ENCODE data around the gene SAMD15.
"Not testable (repeated sequence)": the region's sequence is repeated elsewhere in the genome, so short reads cannot be mapped to it uniquely, and the experiment has no call there.

Gene SAMD15

DNA sequence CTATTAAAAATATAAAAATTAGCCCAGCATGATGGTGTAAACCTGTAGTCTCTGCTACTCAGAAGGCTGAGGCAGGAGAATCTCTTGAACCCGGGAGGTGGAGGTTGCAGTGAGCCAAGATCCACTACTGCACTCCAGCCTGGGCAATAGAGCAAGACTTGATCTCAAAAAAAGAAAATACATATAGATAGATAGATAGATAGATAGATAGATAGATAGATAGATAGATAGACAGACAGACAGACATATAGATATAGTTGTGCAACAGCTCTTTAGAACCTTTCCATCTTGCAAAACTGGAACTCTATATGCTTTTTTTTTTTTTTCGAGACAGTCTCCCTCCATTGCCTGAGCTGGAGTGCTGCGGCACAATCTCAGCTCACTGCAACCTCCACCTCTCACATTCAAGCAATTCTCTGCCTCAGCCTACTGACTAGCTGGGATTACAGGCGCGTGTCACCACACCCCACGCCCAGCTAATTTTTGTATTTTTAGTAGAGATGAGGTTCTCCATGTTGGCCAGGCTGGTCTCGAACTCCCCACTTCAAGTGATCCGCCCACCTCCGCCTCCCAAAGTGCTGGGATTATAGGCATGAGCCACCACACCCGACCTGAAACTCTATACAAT, 38.3 kb downstream of the SAMD15 start:
- not testable (repeated sequence) for H3K27me3 ChIP-seq (ENCODE audit: insufficient read depth, low read length); H3K27ac ChIP-seq (ENCODE audit: low read depth, low read length); H3K36me3 ChIP-seq (ENCODE audit: insufficient read depth, low read length)

DNA sequence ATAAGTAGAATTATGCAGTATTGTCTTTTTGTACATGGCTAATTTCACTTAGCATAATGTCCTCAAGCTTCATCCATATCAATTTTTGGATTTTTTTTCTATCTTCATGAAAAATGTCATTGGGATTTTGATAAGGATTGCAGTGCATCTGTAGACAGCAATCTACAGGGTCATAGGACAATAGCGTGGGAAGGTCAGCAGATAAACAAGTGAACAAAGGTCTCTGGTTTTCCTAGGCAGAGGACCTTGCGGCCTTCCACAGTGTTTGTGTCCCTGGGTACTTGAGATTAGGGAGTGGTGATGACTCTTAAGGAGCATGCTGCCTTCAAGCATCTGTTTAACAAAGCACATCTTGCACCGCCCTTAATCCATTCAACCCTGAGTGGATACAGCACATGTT, 38.9 kb downstream of the SAMD15 start:
- H3K36me3 ChIP-seq (ENCODE audit: insufficient read depth, low read length); H2AFZ ChIP-seq (ENCODE audit: low read length, unreplicated experiment); H3K4me1 ChIP-seq (ENCODE audit: control insufficient read depth, insufficient read depth, low read length, unreplicated experiment); H3K4me3 ChIP-seq (ENCODE audit: low read depth, low read length); H3K27me3 ChIP-seq (ENCODE audit: insufficient read depth, low read length); H3K79me2 ChIP-seq (ENCODE audit: control insufficient read depth, insufficient read depth, low read length, unreplicated experiment); H3K27ac ChIP-seq (ENCODE audit: low read depth, low read length): not testable (repeated sequence)

More for the DNA sequence above, 38.3 kb downstream of the SAMD15 start:
- H3K4me1 ChIP-seq (ENCODE audit: control insufficient read depth, insufficient read depth, low read length, unreplicated experiment); H3K4me3 ChIP-seq (ENCODE audit: low read depth, low read length); H3K79me2 ChIP-seq (ENCODE audit: control insufficient read depth, insufficient read depth, low read length, unreplicated experiment); H2AFZ ChIP-seq (ENCODE audit: low read length, unreplicated experiment): not testable (repeated sequence)

DNA sequence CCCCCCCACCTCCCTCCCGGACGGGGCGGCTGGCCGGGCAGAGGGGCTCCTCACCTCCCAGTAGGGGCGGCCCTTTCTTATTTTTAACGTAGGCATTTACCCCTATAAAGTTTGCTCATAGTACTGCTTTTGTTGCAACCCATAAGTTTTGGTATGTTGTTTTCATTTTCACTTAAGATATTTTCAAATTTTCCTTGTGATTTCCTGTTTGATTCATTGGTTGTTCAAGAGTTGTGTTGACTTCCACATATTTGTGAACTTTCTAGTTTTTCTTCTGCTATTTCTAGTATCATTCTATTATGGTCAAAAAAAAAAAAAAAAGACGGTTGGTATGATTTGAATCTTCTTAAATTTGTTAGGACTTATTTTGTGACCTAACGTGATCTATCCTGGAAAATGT, 39.7 kb downstream of the SAMD15 start:
- Histone ChIP-seq H3K27me3 (ENCODE audit: insufficient read depth, low read length) (no peaks in the 10 kb centered on the region), H3K27ac (ENCODE audit: low read depth, low read length) (no peak overlapping the region), H3K4me3 (ENCODE audit: low read depth, low read length) (no peak overlapping the region), H3K36me3 (ENCODE audit: insufficient read depth, low read length) (no peaks in the 10 kb centered on the region), H2AFZ (ENCODE audit: low read length, unreplicated experiment) (no peak overlapping the region), H3K79me2 (ENCODE audit: control insufficient read depth, insufficient read depth, low read length, unreplicated experiment) (no peaks in the 10 kb centered on the region), H3K4me1 (ENCODE audit: control insufficient read depth, insufficient read depth, low read length, unreplicated experiment) (peaks cover 6% of the 10 kb centered on the region)

DNA sequence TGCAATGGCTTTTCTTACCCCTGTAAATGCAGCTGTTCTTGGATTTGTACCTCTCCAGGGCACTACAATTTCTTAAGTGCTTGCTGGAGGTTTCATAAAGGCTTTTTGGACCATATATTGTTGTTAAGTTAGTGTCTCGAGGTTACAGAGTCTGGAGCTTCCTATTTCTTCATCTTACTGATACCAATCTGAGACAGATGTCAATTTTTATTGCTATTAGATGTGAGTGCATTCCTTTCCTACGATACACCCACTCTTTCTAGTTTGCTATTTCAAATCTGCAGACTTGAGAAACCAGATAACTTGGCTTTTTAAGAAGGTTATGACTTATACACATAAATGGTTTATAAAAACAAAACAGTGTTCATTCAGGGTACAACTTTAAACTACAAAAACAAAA, 44.0 kb downstream of the SAMD15 start:
- no peaks in the 10 kb centered on the region for H3K27me3 ChIP-seq (ENCODE audit: insufficient read depth, low read length)
- H3K79me2 ChIP-seq (ENCODE audit: control insufficient read depth, insufficient read depth, low read length, unreplicated experiment): no peaks in the 10 kb centered on the region
- no peak overlapping the region for H3K4me3 ChIP-seq (ENCODE audit: low read depth, low read length)
- H3K36me3 ChIP-seq (ENCODE audit: insufficient read depth, low read length): peaks cover 20% of the 10 kb centered on the region; the same call in 1 of the 2 replicates
- H2AFZ ChIP-seq (ENCODE audit: low read length, unreplicated experiment): no peak overlapping the region
- peaks cover 7% of the 10 kb centered on the region for H3K4me1 ChIP-seq (ENCODE audit: control insufficient read depth, insufficient read depth, low read length, unreplicated experiment)
- no peak overlapping the region for H3K27ac ChIP-seq (ENCODE audit: low read depth, low read length)

DNA sequence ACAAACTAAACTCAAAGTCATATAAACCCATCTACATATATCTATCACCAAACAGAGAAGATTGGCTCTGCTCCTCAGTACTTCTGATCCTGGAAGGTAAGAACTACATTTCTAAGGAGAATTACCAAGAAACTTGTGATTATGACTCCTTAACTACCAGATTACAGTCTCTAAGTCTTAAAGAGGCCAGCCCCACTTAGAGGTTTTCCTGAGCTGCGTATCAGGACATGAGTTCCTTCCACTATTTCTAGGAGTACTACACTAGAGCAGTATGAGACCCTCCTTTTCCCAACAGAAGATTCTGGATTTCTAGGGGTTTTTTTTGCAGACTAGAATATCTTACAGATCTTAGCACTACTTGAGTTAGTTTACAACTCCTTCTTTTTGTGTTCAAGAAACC, 46.2 kb downstream of the SAMD15 start, which contains the start of gene NOXRED1:
NOXRED1 (minus strand) TSS at position 101 of the 400 bp plus-strand sequence. CDS start 634 bp downstream, outside the sequence.
- Histone ChIP-seq H2AFZ (ENCODE audit: low read length, unreplicated experiment) (no peak within 1 kb of the TSS), H3K36me3 (ENCODE audit: insufficient read depth, low read length) (peaks cover 28% of the 10 kb centered on the region; the same call in 1 of the 2 replicates), H3K4me1 (ENCODE audit: control insufficient read depth, insufficient read depth, low read length, unreplicated experiment) (peaks cover 7% of the 10 kb centered on the region), H3K27ac (ENCODE audit: low read depth, low read length) (no peak within 1 kb of the TSS), H3K79me2 (ENCODE audit: control insufficient read depth, insufficient read depth, low read length, unreplicated experiment) (no peaks in the 10 kb centered on the region), H3K27me3 (ENCODE audit: insufficient read depth, low read length) (no peaks in the 10 kb centered on the region), H3K4me3 (ENCODE audit: low read depth, low read length) (no peak within 1 kb of the TSS)

DNA sequence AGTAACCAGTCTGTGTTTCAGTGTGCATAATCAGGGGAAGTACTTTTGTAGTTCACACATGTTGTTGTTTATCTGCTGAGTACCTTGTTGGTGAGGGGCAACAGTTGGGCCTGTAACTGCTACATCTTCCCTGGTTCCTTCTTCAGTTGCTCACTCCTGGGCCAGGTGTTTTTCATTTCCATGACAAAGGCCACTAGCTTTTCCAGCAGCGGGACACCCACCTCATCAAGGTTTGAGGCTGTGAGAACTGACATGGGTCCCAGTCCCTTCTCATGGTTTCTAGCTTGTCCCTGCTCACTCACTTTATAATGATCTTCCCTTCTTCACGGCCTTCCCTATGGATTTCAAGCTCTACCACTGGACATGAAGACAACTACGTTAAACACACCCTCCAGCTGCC, 47.7 kb downstream of the SAMD15 start:
- Histone ChIP-seq H3K79me2 (ENCODE audit: control insufficient read depth, insufficient read depth, low read length, unreplicated experiment) (no peaks in the 10 kb centered on the region), H3K4me3 (ENCODE audit: low read depth, low read length) (no peak overlapping the region), H3K4me1 (ENCODE audit: control insufficient read depth, insufficient read depth, low read length, unreplicated experiment) (peaks cover 7% of the 10 kb centered on the region), H3K27ac (ENCODE audit: low read depth, low read length) (no peak overlapping the region), H2AFZ (ENCODE audit: low read length, unreplicated experiment) (no peak overlapping the region), H3K36me3 (ENCODE audit: insufficient read depth, low read length) (peaks cover 41% of the 10 kb centered on the region), H3K27me3 (ENCODE audit: insufficient read depth, low read length) (no peaks in the 10 kb centered on the region)

DNA sequence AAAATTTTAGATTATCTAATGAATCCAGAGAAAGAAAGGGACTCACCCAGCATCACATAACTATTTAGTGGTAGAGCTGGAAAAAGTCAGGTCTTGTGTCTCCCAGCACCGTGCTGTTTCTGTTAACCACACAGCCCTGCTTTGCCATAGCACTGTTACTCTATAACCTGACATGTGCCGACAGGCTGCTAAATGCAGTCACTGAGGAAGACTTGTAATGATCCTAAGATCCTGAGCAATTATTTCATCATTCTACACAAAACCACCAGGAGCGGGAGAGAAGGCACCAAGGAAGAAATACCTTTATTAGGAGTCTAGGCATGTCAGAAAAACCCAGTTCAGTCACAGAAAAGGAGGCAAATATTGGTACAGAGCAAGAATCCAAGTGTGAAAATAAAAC, 49.2 kb downstream of the SAMD15 start:
- no peak overlapping the region for H3K27ac ChIP-seq (ENCODE audit: low read depth, low read length)

DNA sequence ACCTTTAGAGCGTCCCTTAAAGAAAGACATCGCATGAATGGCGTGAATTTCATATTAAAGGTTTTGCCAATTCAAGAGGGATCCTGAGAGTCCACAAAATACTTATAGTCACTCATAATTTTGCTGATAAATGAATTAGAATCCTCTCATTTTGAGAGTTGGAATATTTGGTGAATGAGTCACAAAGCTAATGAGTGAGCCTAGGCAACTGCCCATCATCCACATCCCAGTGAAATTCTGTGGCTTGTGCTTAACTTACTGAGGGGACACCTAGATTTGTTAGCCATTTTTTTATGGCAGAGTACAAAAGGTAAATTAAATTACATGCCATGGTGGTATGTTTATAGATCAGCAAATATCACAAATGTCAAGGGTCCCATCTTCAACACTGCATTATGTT, 58.9 kb downstream of the SAMD15 start:
- peaks cover 12% of the 10 kb centered on the region for H3K4me1 ChIP-seq (ENCODE audit: control insufficient read depth, insufficient read depth, low read length, unreplicated experiment)
- no peaks in the 10 kb centered on the region for H3K79me2 ChIP-seq (ENCODE audit: control insufficient read depth, insufficient read depth, low read length, unreplicated experiment)
- no peak overlapping the region for H2AFZ ChIP-seq (ENCODE audit: low read length, unreplicated experiment)
- H3K36me3 ChIP-seq (ENCODE audit: insufficient read depth, low read length): peaks cover 34% of the 10 kb centered on the region
- H3K27me3 ChIP-seq (ENCODE audit: insufficient read depth, low read length): no peaks in the 10 kb centered on the region
- no peak overlapping the region for H3K4me3 ChIP-seq (ENCODE audit: low read depth, low read length)
- no peak overlapping the region for H3K27ac ChIP-seq (ENCODE audit: low read depth, low read length)

More for the DNA sequence above, 49.2 kb downstream of the SAMD15 start:
- peaks cover 43% of the 10 kb centered on the region for H3K36me3 ChIP-seq (ENCODE audit: insufficient read depth, low read length)
- no peak overlapping the region for H2AFZ ChIP-seq (ENCODE audit: low read length, unreplicated experiment)
- H3K27me3 ChIP-seq (ENCODE audit: insufficient read depth, low read length): no peaks in the 10 kb centered on the region
- H3K4me3 ChIP-seq (ENCODE audit: low read depth, low read length): no peak overlapping the region
- H3K4me1 ChIP-seq (ENCODE audit: control insufficient read depth, insufficient read depth, low read length, unreplicated experiment): peaks cover 5% of the 10 kb centered on the region
- no peaks in the 10 kb centered on the region for H3K79me2 ChIP-seq (ENCODE audit: control insufficient read depth, insufficient read depth, low read length, unreplicated experiment)

DNA sequence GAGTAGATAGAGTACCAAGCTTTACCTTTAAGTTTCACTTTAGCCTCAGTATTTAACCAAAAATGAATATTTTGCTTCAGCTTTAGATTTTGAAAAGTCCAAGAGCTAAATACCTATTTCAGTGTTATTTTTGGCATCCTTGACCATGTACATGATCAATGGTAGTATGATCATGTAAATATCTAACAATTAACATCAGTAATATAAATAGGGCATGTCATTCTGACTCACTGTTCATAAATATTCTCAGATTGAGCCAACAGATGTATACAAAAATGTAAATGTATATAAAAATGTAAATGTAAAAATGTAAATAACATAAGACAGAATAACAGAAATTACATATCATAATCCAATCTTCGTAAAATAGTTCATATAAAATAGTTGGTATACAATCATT, 61.4 kb downstream of the SAMD15 start:
- Histone ChIP-seq H3K4me3 (ENCODE audit: low read depth, low read length) (no peak overlapping the region), H2AFZ (ENCODE audit: low read length, unreplicated experiment) (no peak overlapping the region), H3K27me3 (ENCODE audit: insufficient read depth, low read length) (no peaks in the 10 kb centered on the region), H3K27ac (ENCODE audit: low read depth, low read length) (no peak overlapping the region), H3K4me1 (ENCODE audit: control insufficient read depth, insufficient read depth, low read length, unreplicated experiment) (peaks cover 12% of the 10 kb centered on the region), H3K36me3 (ENCODE audit: insufficient read depth, low read length) (peaks cover 48% of the 10 kb centered on the region), H3K79me2 (ENCODE audit: control insufficient read depth, insufficient read depth, low read length, unreplicated experiment) (no peaks in the 10 kb centered on the region)

DNA sequence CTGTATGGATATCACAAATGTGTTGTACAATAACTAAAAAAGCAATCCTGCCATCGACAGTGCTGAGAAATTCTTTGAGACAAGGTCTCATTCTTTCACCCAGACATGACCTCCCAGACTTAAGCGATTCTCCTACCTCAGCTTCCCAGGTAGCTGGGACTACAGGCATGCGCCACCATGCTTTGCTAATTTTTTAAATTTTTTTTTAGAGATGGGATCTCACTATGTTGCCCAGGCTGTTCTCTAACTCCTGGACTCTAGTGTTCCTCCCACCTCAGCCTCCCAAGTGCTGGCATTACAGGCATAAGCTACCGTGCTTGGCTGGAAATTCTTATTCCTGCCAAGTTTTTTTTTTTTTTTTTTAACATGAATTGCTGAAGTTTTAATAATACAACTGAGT, 62.7 kb downstream of the SAMD15 start:
- H3K4me3 ChIP-seq (ENCODE audit: low read depth, low read length): no peak overlapping the region

More for the DNA sequence above, 62.7 kb downstream of the SAMD15 start:
- Histone ChIP-seq H3K27me3 (ENCODE audit: insufficient read depth, low read length) (no peaks in the 10 kb centered on the region), H2AFZ (ENCODE audit: low read length, unreplicated experiment) (no peak overlapping the region), H3K36me3 (ENCODE audit: insufficient read depth, low read length) (peaks cover 39% of the 10 kb centered on the region), H3K27ac (ENCODE audit: low read depth, low read length) (no peak overlapping the region), H3K79me2 (ENCODE audit: control insufficient read depth, insufficient read depth, low read length, unreplicated experiment) (no peaks in the 10 kb centered on the region), H3K4me1 (ENCODE audit: control insufficient read depth, insufficient read depth, low read length, unreplicated experiment) (peaks cover 12% of the 10 kb centered on the region)
